ENCODE measurements around the gene ZCCHC8.
"Not testable (repeated sequence)": the region's sequence is repeated elsewhere in the genome, so short reads cannot be mapped to it uniquely, and the experiment has no call there.

Gene ZCCHC8

DNA sequence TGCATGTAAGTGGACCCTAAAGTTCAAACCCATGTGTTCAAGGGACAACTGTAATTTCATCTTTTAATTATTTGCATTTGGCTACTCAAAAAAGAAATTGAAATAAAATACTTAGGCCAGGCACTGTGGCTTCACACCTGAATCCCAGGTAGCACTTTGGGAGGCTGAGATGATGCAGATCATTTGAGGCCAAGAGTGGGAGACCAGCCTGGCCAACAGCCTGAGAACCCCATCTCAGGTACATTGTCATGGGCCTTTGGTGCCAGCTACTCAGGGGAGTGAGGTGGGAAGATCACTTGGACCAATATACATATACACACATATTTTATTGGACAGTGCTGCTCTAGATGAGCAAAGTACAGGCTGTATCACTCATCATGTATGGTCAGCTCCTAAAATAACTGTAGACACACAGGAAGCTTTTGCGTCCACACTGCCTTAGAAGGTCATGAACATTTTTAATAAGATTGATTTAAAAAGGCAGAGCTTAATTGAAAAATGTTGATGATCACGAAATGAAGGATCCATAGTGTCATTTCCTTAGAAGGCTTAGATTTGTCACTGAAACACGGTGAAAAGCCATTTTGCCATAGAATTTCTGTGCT lies 2.5 kb upstream of the ZCCHC8 start:
- no peak overlapping the region for H3K4me3 ChIP-seq (ENCODE audit: low read depth, low read length)
- TF ChIP-seq, protein P1, sequence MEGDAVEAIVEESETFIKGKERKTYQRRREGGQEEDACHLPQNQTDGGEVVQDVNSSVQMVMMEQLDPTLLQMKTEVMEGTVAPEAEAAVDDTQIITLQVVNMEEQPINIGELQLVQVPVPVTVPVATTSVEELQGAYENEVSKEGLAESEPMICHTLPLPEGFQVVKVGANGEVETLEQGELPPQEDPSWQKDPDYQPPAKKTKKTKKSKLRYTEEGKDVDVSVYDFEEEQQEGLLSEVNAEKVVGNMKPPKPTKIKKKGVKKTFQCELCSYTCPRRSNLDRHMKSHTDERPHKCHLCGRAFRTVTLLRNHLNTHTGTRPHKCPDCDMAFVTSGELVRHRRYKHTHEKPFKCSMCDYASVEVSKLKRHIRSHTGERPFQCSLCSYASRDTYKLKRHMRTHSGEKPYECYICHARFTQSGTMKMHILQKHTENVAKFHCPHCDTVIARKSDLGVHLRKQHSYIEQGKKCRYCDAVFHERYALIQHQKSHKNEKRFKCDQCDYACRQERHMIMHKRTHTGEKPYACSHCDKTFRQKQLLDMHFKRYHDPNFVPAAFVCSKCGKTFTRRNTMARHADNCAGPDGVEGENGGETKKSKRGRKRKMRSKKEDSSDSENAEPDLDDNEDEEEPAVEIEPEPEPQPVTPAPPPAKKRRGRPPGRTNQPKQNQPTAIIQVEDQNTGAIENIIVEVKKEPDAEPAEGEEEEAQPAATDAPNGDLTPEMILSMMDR (IDR thresholded peaks at IDR 0.05; ENCODE audit: low read depth, low read length) = no peak
- in situ Hi-C loops (cut with HindIII; ENCODE audit: low sequenced_read_pairs) = no loop called here
- no peak for DNase-seq (ENCODE audit: low read depth, low spot score)

DNA sequence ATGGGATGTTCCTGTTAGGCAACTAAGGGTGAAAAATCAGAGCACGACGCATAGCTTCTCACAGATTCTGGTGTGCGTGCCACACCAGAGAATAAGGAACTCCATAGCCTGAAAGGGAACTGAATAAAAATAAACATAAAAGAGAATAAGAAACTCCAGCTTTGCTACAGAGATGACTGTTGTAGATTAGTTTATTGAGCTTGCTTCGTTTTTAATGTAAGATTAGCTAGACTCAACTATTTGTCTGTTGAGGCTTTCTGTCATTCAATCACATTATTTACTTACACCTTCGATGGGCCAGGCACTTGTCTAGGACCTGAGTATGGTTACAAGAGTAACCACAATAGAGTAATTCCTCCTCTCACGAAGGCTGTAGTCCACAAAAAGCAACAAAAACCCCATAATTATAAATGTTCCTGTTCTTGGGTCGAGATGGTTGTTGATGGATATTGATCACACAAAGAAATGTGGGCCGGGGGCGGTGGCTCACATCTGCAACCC lies 807 bp upstream of the ZCCHC8 start:
- TF ChIP-seq, protein P1 (IDR thresholded peaks at IDR 0.05; ENCODE audit: low read depth, low read length) = no peak
- DNase-seq (ENCODE audit: low read depth, low spot score) = no peak
- in situ Hi-C loops (cut with HindIII; ENCODE audit: low sequenced_read_pairs) = no loop called here
- H3K4me3 ChIP-seq (ENCODE audit: low read depth, low read length) = peak overlapping the region; percentile 68

DNA sequence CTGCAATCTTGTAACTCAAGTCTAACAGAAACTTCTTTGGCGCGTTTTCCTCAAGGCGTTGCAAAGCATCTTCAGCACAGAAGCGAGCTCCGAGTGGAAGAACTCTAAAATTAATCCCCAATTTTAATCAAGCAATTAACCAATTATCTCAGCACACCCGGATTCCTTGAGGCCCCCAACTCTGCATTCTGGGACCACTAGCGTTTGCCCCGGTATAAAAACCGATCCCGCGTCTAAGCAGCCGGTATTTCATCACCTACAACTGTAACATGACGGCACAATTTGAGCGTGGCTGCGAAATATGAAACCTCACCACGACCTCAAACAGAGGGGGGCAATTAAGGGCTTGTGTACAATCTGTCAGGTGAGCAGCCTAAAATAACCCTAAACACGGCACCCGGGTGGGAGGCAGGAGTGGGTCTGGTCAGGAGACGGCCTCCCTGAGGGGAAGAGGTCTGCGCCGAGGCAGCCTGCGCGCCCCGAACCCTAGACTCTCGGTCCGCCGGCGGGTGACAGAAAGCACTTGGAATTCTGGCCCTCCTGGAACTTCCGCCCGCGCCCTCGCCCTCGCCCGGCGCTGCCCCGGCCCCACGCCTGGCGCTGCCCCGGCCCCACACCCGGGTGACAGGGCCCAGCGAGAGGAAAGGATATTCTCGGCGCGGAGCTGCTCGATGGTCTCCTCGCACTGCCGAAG lies 594 bp downstream of the ZCCHC8 start:
- TF ChIP-seq, protein P1 (IDR thresholded peaks at IDR 0.05; ENCODE audit: low read depth, low read length) = no peak
- H3K4me3 ChIP-seq (ENCODE audit: low read depth, low read length) = peak overlapping the region; percentile 68
- DNase-seq (ENCODE audit: low read depth, low spot score) = peak; percentile 74
- in situ Hi-C loops (cut with HindIII; ENCODE audit: low sequenced_read_pairs) = no loop called here

GRCh38 chr12:122495258-122495657 lies 5.5 kb downstream of the ZCCHC8 start:
- no peak for DNase-seq (ENCODE audit: low read depth, low spot score)
- TF ChIP-seq, protein P1 (IDR thresholded peaks at IDR 0.05; ENCODE audit: low read depth, low read length) = no peak
- in situ Hi-C loops (cut with HindIII; ENCODE audit: low sequenced_read_pairs) = no loop called here
- H3K4me3 ChIP-seq (ENCODE audit: low read depth, low read length) = no peak overlapping the region

DNA sequence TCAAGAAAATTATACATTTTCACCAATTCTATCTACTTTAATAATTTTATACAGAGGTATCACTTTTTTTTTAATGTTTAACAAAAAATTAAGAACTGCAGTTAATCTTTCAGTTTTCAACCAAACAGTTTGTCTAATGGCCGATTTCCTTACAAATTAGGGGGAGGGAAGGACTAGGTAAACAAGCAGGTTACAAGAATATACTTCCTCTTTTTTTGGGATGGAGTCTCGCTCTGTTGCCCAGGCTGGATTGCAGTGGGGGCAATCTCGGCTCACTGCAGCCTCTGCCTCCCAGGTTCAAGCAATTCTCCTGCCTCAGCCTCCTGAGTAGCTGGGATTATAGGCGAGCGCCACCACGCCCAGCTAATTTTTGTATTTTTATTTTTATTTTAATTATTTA lies 7.5 kb downstream of the ZCCHC8 start:
- in situ Hi-C loops (cut with HindIII; ENCODE audit: low sequenced_read_pairs); H3K4me3 ChIP-seq (ENCODE audit: low read depth, low read length); DNase-seq (ENCODE audit: low read depth, low spot score): not testable (repeated sequence)

DNA sequence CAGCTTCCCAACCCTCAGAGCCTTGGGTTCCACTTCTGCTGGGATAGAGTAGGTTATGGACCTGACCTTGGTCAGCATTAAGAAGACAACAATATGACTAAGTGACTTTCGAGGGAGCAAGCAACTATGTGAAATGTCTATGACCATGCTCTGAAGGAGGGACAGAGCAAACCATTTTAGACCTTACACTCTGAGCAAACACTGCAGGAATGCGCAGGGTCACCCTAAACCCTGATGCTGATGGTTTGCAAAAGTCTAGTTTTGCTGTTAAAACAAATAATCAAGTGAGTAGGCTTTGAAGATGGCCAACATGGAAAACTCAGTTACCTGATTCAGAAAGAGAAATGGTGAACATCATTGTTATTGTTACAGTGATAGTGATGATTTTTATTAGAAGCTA lies 8.7 kb downstream of the ZCCHC8 start:
- in situ Hi-C loops (cut with HindIII; ENCODE audit: low sequenced_read_pairs) = no loop called here
- DNase-seq (ENCODE audit: low read depth, low spot score) = no peak
- TF ChIP-seq, protein P1 (IDR thresholded peaks at IDR 0.05; ENCODE audit: low read depth, low read length) = no peak

DNA sequence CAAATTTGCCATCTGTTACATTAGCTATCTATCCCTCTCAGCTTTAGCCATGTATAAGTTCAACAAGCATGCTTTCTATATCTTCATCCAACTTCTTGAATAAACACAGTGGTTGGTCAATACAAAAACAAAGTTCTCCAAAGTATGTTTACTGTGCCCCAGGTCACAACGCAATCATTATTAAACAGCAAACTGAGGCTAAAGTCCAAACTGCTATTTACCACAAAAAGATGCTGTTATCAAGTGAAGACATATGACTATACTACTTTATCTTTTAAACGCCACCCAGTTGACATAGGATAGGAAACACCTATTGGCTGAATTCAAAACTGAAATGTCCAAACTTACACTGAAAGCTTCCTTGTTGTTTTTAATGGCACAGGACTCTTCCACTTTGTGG lies 11.7 kb downstream of the ZCCHC8 start:
- in situ Hi-C loops (cut with HindIII; ENCODE audit: low sequenced_read_pairs) = no loop called here

More for the DNA sequence above, 8.7 kb downstream of the ZCCHC8 start:
- no peak overlapping the region for H3K4me3 ChIP-seq (ENCODE audit: low read depth, low read length)

GRCh38 chr12:122487807-122488206 lies 12.9 kb downstream of the ZCCHC8 start:
- in situ Hi-C loops (cut with HindIII; ENCODE audit: low sequenced_read_pairs); DNase-seq (ENCODE audit: low read depth, low spot score): not testable (repeated sequence)

More for the DNA sequence above, 11.7 kb downstream of the ZCCHC8 start:
- TF ChIP-seq, protein P1 (IDR thresholded peaks at IDR 0.05; ENCODE audit: low read depth, low read length) = no peak
- DNase-seq (ENCODE audit: low read depth, low spot score) = no peak
- no peak overlapping the region for H3K4me3 ChIP-seq (ENCODE audit: low read depth, low read length)

More at GRCh38 chr12:122487807-122488206, 12.9 kb downstream of the ZCCHC8 start:
- not testable (repeated sequence) for H3K4me3 ChIP-seq (ENCODE audit: low read depth, low read length)
